ENCODE data around the gene MXRA5. TPM values are rescaled to one million over a fixed set of nuclear protein-coding genes. Genes with fewer than 3 reads are reported as not detected.
"Not testable (repeated sequence)": the region's sequence is repeated elsewhere in the genome, so short reads cannot be mapped to it uniquely, and the experiment has no call there.

Gene MXRA5, protein sequence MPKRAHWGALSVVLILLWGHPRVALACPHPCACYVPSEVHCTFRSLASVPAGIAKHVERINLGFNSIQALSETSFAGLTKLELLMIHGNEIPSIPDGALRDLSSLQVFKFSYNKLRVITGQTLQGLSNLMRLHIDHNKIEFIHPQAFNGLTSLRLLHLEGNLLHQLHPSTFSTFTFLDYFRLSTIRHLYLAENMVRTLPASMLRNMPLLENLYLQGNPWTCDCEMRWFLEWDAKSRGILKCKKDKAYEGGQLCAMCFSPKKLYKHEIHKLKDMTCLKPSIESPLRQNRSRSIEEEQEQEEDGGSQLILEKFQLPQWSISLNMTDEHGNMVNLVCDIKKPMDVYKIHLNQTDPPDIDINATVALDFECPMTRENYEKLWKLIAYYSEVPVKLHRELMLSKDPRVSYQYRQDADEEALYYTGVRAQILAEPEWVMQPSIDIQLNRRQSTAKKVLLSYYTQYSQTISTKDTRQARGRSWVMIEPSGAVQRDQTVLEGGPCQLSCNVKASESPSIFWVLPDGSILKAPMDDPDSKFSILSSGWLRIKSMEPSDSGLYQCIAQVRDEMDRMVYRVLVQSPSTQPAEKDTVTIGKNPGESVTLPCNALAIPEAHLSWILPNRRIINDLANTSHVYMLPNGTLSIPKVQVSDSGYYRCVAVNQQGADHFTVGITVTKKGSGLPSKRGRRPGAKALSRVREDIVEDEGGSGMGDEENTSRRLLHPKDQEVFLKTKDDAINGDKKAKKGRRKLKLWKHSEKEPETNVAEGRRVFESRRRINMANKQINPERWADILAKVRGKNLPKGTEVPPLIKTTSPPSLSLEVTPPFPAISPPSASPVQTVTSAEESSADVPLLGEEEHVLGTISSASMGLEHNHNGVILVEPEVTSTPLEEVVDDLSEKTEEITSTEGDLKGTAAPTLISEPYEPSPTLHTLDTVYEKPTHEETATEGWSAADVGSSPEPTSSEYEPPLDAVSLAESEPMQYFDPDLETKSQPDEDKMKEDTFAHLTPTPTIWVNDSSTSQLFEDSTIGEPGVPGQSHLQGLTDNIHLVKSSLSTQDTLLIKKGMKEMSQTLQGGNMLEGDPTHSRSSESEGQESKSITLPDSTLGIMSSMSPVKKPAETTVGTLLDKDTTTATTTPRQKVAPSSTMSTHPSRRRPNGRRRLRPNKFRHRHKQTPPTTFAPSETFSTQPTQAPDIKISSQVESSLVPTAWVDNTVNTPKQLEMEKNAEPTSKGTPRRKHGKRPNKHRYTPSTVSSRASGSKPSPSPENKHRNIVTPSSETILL (N-terminal part only)
- total RNA-seq (not detected), polyA plus RNA-seq (not detected), total RNA-seq (0 to 0.26 (median 0.03) reads per million in 6 experiments)

DNA sequence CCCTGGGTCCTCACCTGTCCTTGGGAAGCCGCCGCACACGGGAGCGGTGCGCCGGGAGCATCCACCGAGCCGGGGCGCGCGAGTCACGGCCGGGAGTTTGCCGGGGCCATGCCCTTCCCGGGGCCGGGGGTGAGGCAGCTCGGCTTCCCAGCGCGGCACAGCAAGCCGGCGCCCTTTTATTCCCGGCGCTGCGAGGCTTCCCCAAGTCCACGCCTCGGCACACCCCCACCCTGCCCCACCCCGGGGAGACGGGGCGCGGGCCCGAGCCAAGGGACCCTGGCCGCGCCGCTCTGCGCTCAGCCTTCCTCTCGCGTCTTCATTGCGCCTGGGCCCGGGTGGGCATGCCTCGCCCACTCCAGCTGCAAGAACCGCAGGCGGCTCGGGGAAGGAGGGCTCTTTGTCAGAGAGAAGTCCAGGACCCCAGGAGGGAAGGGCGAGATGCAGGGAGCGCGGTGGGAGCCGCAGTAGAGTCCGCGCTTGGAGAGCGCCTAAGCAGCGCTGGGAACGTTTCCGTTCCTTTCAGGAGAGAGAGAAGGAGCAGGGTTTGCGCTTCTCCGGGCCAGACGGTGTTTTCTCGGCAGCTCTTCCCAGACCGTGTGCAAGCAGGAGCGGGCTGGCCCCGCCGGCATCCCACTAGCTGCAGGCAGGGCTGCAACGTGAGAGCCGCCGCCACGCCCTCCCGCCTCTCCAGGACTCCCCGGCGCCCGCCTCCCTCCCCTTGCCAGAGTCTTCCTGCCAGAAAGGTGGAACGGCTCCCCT is at the start of gene MXRA5:
TSS of gene MXRA5 (minus strand) at position 152 of the 759 bp plus-strand sequence. CDS start 2,819 bp downstream, outside the sequence.
- Mint-ChIP-seq H3K4me3 (no peak within 1 kb of the TSS), H3K36me3 (peaks cover 0 to 27% (median 0%) of the 10 kb centered on the region in 3 donors), H3K4me1 (no peaks in the 10 kb centered on the region), H3K27me3 (peaks cover 10 to 33% (median 18%) of the 10 kb centered on the region in 5 donors), H3K9me3 (peaks cover 0 to 24% (median 9%) of the 10 kb centered on the region in 9 donors), H3K27ac (no peak within 1 kb of the TSS)
- DNase-seq: no peak
- ATAC-seq: no peak
- POLR2A ChIA-PET: no interaction called here

DNA sequence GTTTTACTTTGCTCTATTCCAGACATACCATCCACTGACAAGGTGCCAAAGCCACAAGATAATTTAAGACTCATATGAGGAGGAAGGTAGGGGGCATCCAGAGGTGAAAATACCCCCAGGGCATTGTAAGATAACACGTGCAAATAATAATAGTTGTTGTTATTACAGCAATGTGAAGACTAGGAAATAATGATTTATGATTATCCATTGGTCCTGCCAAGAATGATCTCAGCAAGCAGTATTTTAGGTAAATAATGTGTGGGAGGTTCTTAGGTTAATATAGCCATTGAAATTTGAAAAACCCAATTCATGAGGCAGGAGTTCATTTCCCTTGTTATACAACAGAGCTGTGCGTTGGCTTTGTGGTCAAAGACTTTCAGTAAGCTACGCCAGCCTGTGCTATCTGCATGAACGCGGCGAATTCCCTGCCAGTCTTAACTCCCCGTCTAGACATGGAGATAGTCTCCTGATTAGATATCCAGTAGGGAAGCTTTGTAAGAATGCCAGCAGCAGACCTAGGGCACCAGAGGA is 47.2 kb upstream of the MXRA5 start:
- Mint-ChIP-seq H3K4me3 (no peak overlapping the region), H3K27me3 (peaks cover 0 to 5% (median 0%) of the 10 kb centered on the region in 5 donors), H3K4me1 (no peaks in the 10 kb centered on the region), H3K9me3 (peaks cover 0 to 6% (median 0%) of the 10 kb centered on the region in 9 donors), H3K27ac (no peak overlapping the region), H3K36me3 (no peaks in the 10 kb centered on the region)
- ATAC-seq (no peak), DNase-seq (no peak)
- POLR2A ChIA-PET: no interaction called here

- DNase-seq (no peak), ATAC-seq (no peak)
- Mint-ChIP-seq H3K9me3 (peaks cover 0 to 6% (median 0%) of the 10 kb centered on the region in 9 donors), H3K27ac (no peak overlapping the region), H3K27me3 (peaks cover 0 to 8% (median 0%) of the 10 kb centered on the region in 5 donors), H3K4me3 (no peak overlapping the region), H3K4me1 (no peaks in the 10 kb centered on the region), H3K36me3 (no peaks in the 10 kb centered on the region)
- POLR2A ChIA-PET: no interaction called here
Observed at GRCh38 chrX:3393178-3393577, 46.7 kb upstream of the MXRA5 start.

- H3K36me3 Mint-ChIP-seq: no peaks in the 10 kb centered on the region
- H3K9me3 Mint-ChIP-seq: peaks cover 0 to 2% (median 0%) of the 10 kb centered on the region in 9 donors
- DNase-seq: no peak
- no peak for ATAC-seq
- POLR2A ChIA-PET: no interaction called here
- H3K4me3 Mint-ChIP-seq: no peak overlapping the region
- H3K27ac Mint-ChIP-seq: no peak overlapping the region
- H3K27me3 Mint-ChIP-seq: peaks cover 0 to 8% (median 0%) of the 10 kb centered on the region in 5 donors
- no peaks in the 10 kb centered on the region for H3K4me1 Mint-ChIP-seq
Observed at GRCh38 chrX:3388457-3388856, 42.0 kb upstream of the MXRA5 start.

DNA sequence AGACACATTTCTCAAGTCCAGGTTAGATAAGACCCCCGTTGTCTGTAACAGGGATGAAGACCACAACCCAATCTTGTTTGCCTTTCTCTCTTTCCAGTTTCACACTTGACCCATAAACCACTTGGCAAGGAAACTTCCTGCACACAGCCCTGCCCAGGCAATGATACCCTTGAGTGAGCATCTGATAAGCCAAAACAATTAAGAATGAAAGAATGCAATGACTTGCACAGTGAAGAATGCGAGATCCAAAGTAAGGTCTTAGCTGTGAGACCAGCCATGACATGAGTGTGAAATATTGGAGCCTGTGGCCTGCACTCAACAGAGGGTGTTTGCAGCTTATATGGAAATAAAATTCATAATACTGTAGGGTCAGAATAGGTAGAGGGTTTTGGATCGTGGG is 37.9 kb upstream of the MXRA5 start:
- Mint-ChIP-seq H3K27ac (no peak overlapping the region), H3K4me3 (no peak overlapping the region), H3K27me3 (peaks cover 0 to 8% (median 0%) of the 10 kb centered on the region in 5 donors), H3K36me3 (no peaks in the 10 kb centered on the region), H3K4me1 (no peaks in the 10 kb centered on the region), H3K9me3 (peaks cover 0 to 3% (median 0%) of the 10 kb centered on the region in 9 donors)
- POLR2A ChIA-PET: no interaction called here
- ATAC-seq: no peak
- no peak for DNase-seq

DNA sequence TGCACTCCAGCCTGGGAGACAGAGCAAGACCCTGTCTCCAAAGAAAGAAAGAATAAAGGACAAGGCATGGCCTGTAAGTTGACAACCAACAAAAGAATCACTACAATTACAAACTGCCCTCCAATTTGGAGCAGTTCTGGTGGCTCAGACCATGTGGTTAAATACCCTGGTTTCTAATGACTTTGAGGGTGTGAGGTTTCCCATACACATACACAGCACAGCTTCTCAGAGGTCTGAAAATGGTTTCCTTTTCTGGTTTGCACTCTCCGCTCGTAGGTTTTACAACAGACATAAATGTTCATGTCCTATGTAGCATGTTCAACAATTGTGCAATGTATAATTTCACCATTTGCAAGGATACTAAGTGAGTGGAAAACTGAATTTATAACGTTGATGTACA is 34.2 kb upstream of the MXRA5 start:
- Mint-ChIP-seq H3K27me3 (no peaks in the 10 kb centered on the region), H3K36me3 (no peaks in the 10 kb centered on the region), H3K27ac (no peak overlapping the region), H3K4me1 (no peaks in the 10 kb centered on the region), H3K9me3 (peaks cover 0 to 12% (median 0%) of the 10 kb centered on the region in 9 donors), H3K4me3 (no peak overlapping the region)
- ATAC-seq (no peak), DNase-seq (no peak)
- POLR2A ChIA-PET: no interaction called here

GRCh38 chrX:3379111-3379510 is 32.7 kb upstream of the MXRA5 start:
- no peak for ATAC-seq
- POLR2A ChIA-PET: no interaction called here
- H3K27me3 Mint-ChIP-seq: no peaks in the 10 kb centered on the region
- no peak overlapping the region for H3K27ac Mint-ChIP-seq
- H3K36me3 Mint-ChIP-seq: no peaks in the 10 kb centered on the region
- H3K9me3 Mint-ChIP-seq: peaks cover 0 to 12% (median 0%) of the 10 kb centered on the region in 9 donors
- no peaks in the 10 kb centered on the region for H3K4me1 Mint-ChIP-seq
- H3K4me3 Mint-ChIP-seq: no peak overlapping the region
- DNase-seq: no peak

DNA sequence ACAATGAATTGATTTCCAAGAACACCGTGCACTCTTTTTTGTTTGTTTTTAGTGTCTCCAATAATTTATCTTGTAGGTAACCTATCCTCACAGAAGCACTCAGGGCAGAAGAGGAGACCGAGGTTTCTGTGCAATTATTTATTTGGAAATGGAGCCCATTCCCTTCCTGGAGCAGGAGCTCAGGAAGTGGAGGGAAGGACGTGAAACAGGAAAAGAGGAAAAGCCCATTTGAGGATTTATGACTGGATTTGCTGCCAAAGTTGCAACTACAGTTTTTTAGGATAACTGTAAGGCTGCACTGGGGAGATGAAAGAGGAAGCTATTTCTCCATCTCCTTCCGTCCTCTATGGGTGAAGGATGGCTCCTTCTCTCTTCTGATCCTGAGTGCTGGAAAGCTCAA is 31.7 kb upstream of the MXRA5 start:
- ATAC-seq: no peak
- H3K9me3 Mint-ChIP-seq: peaks cover 0 to 14% (median 2%) of the 10 kb centered on the region in 9 donors
- no peak overlapping the region for H3K4me3 Mint-ChIP-seq
- DNase-seq: no peak
- no peaks in the 10 kb centered on the region for H3K36me3 Mint-ChIP-seq
- H3K27ac Mint-ChIP-seq: no peak overlapping the region
- no peaks in the 10 kb centered on the region for H3K4me1 Mint-ChIP-seq
- no peaks in the 10 kb centered on the region for H3K27me3 Mint-ChIP-seq
- POLR2A ChIA-PET: no interaction called here

- ATAC-seq (no peak), DNase-seq (no peak)
- Mint-ChIP-seq H3K4me1 (no peaks in the 10 kb centered on the region), H3K4me3 (no peak overlapping the region), H3K27me3 (peaks cover 0 to 1% (median 0%) of the 10 kb centered on the region in 5 donors), H3K9me3 (peaks cover 0 to 16% (median 2%) of the 10 kb centered on the region in 9 donors), H3K36me3 (no peaks in the 10 kb centered on the region), H3K27ac (peak overlapping the region in 1 of 10 donors; percentile 9)
- POLR2A ChIA-PET: no interaction called here
Observed at GRCh38 chrX:3377560-3377959, 31.1 kb upstream of the MXRA5 start.

- peaks cover 0 to 17% (median 2%) of the 10 kb centered on the region in 9 donors for H3K9me3 Mint-ChIP-seq
- H3K27me3 Mint-ChIP-seq, H3K4me1 Mint-ChIP-seq, ATAC-seq, H3K4me3 Mint-ChIP-seq, H3K27ac Mint-ChIP-seq, POLR2A ChIA-PET, H3K36me3 Mint-ChIP-seq, DNase-seq: not testable (repeated sequence)
Observed at GRCh38 chrX:3375878-3376508, 29.5 kb upstream of the MXRA5 start.

GRCh38 chrX:3374108-3374800 is 27.8 kb upstream of the MXRA5 start:
- H3K4me1 Mint-ChIP-seq: no peaks in the 10 kb centered on the region
- peaks cover 0 to 4% (median under 1%) of the 10 kb centered on the region in 5 donors for H3K27me3 Mint-ChIP-seq
- H3K36me3 Mint-ChIP-seq: peaks cover 0 to 5% (median 0%) of the 10 kb centered on the region in 3 donors
- DNase-seq (no peak), ATAC-seq (no peak)
- H3K9me3 Mint-ChIP-seq: peaks cover 0 to 20% (median 3%) of the 10 kb centered on the region in 9 donors
- POLR2A ChIA-PET: no interaction called here
- no peak overlapping the region for H3K27ac Mint-ChIP-seq
- H3K4me3 Mint-ChIP-seq: no peak overlapping the region

All from naive thymus-derived CD8-positive, alpha-beta T cell (primary cell).